ENCODE results near the gene LRRC8C. TPM values are rescaled to one million over a fixed set of nuclear protein-coding genes. Genes with fewer than 3 reads are reported as not detected.

LRRC8C gene
- total and polyA plus RNA-seq, 2 donors (not counting 1 experiment from before 2014, with no cell fraction given) = 3.9 to 6.8 TPM

DNA sequence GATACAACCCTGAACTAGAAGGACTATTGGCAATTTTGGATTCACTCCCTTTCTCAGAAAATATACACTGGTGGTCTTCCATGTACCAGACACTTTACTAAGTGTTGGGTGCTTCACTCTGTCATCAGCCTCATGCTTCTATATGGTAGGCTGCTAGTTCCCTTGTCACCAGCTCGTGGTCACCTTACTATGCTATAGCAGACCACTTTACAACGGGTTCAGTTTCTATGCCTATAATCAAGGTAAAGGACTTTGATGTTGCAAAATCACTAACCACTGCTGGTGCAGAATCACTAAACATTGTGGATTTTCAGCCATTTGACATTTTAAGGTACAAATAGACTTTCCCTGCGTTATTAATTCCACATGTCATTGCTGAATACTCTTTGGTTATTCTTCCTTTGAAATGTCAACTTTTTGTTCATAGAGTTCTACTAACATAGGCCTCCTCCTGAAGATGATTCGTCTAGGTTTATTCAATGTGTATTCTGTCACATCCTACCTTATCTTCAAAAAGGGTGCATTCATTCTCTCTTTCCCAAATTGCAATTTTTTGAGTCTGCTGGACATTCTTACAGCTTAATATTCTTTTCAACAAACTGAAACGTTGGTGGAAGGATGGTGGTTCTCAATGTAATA lies 78.3 kb downstream of the LRRC8C start:
- H3K27me3 ChIP-seq (replicated peaks in 1 of 4; ENCODE audit: control extremely low read depth in 1 of 4, control insufficient read depth in 3 of 4, insufficient read depth in 4 of 4, low read length in 3 of 4) = no peaks in the 10 kb centered on the region
- H3K4me3 Mint-ChIP-seq = no peak overlapping the region
- POLR2A ChIA-PET = no interaction called here
- H3K9me3 Mint-ChIP-seq (ENCODE audit: insufficient read depth) = no peaks in the 10 kb centered on the region
- no peaks in the 10 kb centered on the region for H4K20me1 ChIP-seq (ENCODE audit: control insufficient read depth, insufficient read depth, low read length, poor library complexity, severe bottlenecking)
- H2AFZ ChIP-seq (ENCODE audit: insufficient read depth, low read depth, low read length, poor library complexity, severe bottlenecking) = no peak overlapping the region
- no peak overlapping the region for H3K27ac Mint-ChIP-seq
- H3K36me3 ChIP-seq (replicated peaks in 1 of 2; ENCODE audit: control extremely low read depth in 1 of 2, control insufficient read depth in 1 of 2, extremely low read depth in 1 of 2, insufficient read depth in 2 of 2, low read length in 1 of 2) = peaks cover 1 to 16% of the 10 kb centered on the region in 2 experiments
- peaks cover 19 to 20% of the 10 kb centered on the region in 2 donors for H3K4me1 ChIP-seq (ENCODE audit: control insufficient read depth in 2 of 2, insufficient read depth in 2 of 2, low read length in 2 of 2)
- H3K4me1 Mint-ChIP-seq = peaks cover 23% of the 10 kb centered on the region
- H3K9ac ChIP-seq (ENCODE audit: low read length) = no peak overlapping the region
- peaks cover 31% of the 10 kb centered on the region for H3K79me2 ChIP-seq (ENCODE audit: control insufficient read depth, insufficient read depth, low read length)
- no peak overlapping the region for H3K4me2 ChIP-seq (replicated peaks; ENCODE audit: low read depth, low read length, poor library complexity, severe bottlenecking)
- intact Hi-C loops (cut with micrococcal nuclease) = no loop called here
- no peak overlapping the region for H3K4me3 ChIP-seq (ENCODE audit: control extremely low read depth in 1 of 5, extremely low read depth in 1 of 5, insufficient read depth in 1 of 5, low read depth in 2 of 5, low read length in 4 of 5)
- H3K27ac ChIP-seq (ENCODE audit: low read length in 2 of 2) = no peak overlapping the region
- CTCF ChIA-PET = no interaction called here
- 93% methylated on average over 2 of the region's 5 CpGs for WGBS (ENCODE audit: insufficient coverage)
- no peak for DNase-seq
- ATAC-seq (ENCODE audit: low read depth) = no peak
- H3K27me3 Mint-ChIP-seq = no peaks in the 10 kb centered on the region
- no peaks in the 10 kb centered on the region for H3K9me3 ChIP-seq (ENCODE audit: control extremely low read depth in 1 of 3, control insufficient read depth in 2 of 3, insufficient read depth in 1 of 3, low read length in 2 of 3)
- no peak for TF ChIP-seq EZH2 (IDR thresholded peaks at IDR 0.05; ENCODE audit: borderline replicate concordance, insufficient read depth, low read depth, low read length, poor library complexity, severe bottlenecking)
- TF ChIP-seq, protein P1, sequence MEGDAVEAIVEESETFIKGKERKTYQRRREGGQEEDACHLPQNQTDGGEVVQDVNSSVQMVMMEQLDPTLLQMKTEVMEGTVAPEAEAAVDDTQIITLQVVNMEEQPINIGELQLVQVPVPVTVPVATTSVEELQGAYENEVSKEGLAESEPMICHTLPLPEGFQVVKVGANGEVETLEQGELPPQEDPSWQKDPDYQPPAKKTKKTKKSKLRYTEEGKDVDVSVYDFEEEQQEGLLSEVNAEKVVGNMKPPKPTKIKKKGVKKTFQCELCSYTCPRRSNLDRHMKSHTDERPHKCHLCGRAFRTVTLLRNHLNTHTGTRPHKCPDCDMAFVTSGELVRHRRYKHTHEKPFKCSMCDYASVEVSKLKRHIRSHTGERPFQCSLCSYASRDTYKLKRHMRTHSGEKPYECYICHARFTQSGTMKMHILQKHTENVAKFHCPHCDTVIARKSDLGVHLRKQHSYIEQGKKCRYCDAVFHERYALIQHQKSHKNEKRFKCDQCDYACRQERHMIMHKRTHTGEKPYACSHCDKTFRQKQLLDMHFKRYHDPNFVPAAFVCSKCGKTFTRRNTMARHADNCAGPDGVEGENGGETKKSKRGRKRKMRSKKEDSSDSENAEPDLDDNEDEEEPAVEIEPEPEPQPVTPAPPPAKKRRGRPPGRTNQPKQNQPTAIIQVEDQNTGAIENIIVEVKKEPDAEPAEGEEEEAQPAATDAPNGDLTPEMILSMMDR (IDR thresholded peaks at IDR 0.05) = no peak

DNA sequence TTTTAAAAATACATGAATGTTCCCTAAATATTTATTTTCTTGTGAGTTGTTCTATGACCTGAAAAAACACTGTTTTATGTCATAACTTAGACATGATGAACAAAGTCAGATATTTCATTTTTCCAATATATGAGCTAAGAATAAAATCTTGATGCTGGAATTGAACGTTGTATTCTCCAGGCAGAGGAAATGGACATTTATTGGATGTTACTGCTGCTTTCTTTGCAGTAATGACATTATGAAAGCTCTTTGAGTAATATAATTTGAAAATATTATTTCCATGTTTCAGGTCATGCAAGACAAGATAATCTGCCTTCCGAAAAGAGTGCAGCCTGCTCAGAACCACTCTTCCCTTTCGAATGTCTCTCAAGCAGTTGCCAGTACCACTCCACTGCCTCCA lies 79.5 kb downstream of the LRRC8C start:
- DNase-seq (no peak), ATAC-seq (ENCODE audit: low read depth) (no peak)
- 100% methylated on average over 2 of the region's 3 CpGs for WGBS (ENCODE audit: insufficient coverage)
- POLR2A ChIA-PET = no interaction called here
- intact Hi-C loops (cut with micrococcal nuclease) = no loop called here
- CTCF ChIA-PET = no interaction called here
- Mint-ChIP-seq H3K4me1 (peaks cover 12% of the 10 kb centered on the region), H3K9me3 (ENCODE audit: insufficient read depth) (no peaks in the 10 kb centered on the region), H3K4me3 (no peak overlapping the region), H3K27ac (no peak overlapping the region), H3K27me3 (no peaks in the 10 kb centered on the region)
- no peak for TF ChIP-seq EZH2 (IDR thresholded peaks at IDR 0.05; ENCODE audit: borderline replicate concordance, insufficient read depth, low read depth, low read length, poor library complexity, severe bottlenecking)
- TF ChIP-seq, protein P1 (IDR thresholded peaks at IDR 0.05) = no peak
- Histone ChIP-seq H3K4me2 (replicated peaks; ENCODE audit: low read depth, low read length, poor library complexity, severe bottlenecking) (no peak overlapping the region), H3K9me3 (ENCODE audit: control extremely low read depth in 1 of 3, control insufficient read depth in 2 of 3, insufficient read depth in 1 of 3, low read length in 2 of 3) (no peaks in the 10 kb centered on the region), H2AFZ (ENCODE audit: insufficient read depth, low read depth, low read length, poor library complexity, severe bottlenecking) (no peak overlapping the region), H3K27ac (ENCODE audit: low read length in 2 of 2) (no peak overlapping the region), H4K20me1 (ENCODE audit: control insufficient read depth, insufficient read depth, low read length, poor library complexity, severe bottlenecking) (no peaks in the 10 kb centered on the region), H3K79me2 (ENCODE audit: control insufficient read depth, insufficient read depth, low read length) (peaks cover 34% of the 10 kb centered on the region), H3K27me3 (replicated peaks in 1 of 4; ENCODE audit: control extremely low read depth in 1 of 4, control insufficient read depth in 3 of 4, insufficient read depth in 4 of 4, low read length in 3 of 4) (no peaks in the 10 kb centered on the region), H3K36me3 (replicated peaks in 1 of 2; ENCODE audit: control extremely low read depth in 1 of 2, control insufficient read depth in 1 of 2, extremely low read depth in 1 of 2, insufficient read depth in 2 of 2, low read length in 1 of 2) (peaks cover 1 to 16% of the 10 kb centered on the region in 2 experiments), H3K9ac (ENCODE audit: low read length) (no peak overlapping the region), H3K4me1 (ENCODE audit: control insufficient read depth in 2 of 2, insufficient read depth in 2 of 2, low read length in 2 of 2) (peaks cover 7 to 9% of the 10 kb centered on the region in 2 donors), H3K4me3 (ENCODE audit: control extremely low read depth in 1 of 5, extremely low read depth in 1 of 5, insufficient read depth in 1 of 5, low read depth in 2 of 5, low read length in 4 of 5) (no peak overlapping the region)
